Measurements from ENCODE around the gene MOB3B.

MOB3B gene

GRCh38 chr9:27462846-27463245 lies 66.8 kb downstream of the MOB3B start:
- no peak for DNase-seq (ENCODE audit: low read depth, low spot score)
- no peak for TF ChIP-seq CTCF (IDR thresholded peaks at IDR 0.05; ENCODE audit: low read depth, low read length)
- H3K4me3 ChIP-seq (ENCODE audit: low read depth, low read length): no peak overlapping the region
- in situ Hi-C loops (cut with HindIII; ENCODE audit: low sequenced_read_pairs): no loop called here

DNA sequence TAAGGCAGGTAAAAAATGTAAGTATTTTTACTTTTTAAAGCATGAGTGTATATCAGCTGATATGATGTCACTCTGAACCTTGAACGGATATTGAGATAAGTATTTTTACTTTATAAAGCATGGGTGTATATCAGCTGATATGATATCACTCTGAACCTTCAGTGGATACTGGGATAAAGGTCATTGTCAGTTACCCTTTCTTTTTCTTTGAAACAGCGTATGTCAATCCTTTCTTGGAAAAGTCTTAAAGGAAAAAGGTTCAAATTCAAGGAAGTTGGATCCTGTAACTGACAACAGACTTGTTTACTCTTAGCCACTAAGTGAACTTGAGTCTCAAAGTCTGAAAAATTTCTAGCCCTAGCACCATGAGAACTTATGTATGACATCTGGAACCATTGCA lies 67.2 kb downstream of the MOB3B start:
- in situ Hi-C loops (cut with HindIII; ENCODE audit: low sequenced_read_pairs): no loop called here
- H3K4me3 ChIP-seq (ENCODE audit: low read depth, low read length): no peak overlapping the region
- no peak for TF ChIP-seq CTCF (IDR thresholded peaks at IDR 0.05; ENCODE audit: low read depth, low read length)
- no peak for DNase-seq (ENCODE audit: low read depth, low spot score)

- no peak overlapping the region for H3K4me3 ChIP-seq (ENCODE audit: low read depth, low read length)
- in situ Hi-C loops (cut with HindIII; ENCODE audit: low sequenced_read_pairs): no loop called here
- TF ChIP-seq CTCF (IDR thresholded peaks at IDR 0.05; ENCODE audit: low read depth, low read length): no peak
- no peak for DNase-seq (ENCODE audit: low read depth, low spot score)
Measured at GRCh38 chr9:27460226-27461023, 69.2 kb downstream of the MOB3B start.

- no peak for DNase-seq (ENCODE audit: low read depth, low spot score)
- no peak for TF ChIP-seq CTCF (IDR thresholded peaks at IDR 0.05; ENCODE audit: low read depth, low read length)
- in situ Hi-C loops (cut with HindIII; ENCODE audit: low sequenced_read_pairs): no loop called here
- H3K4me3 ChIP-seq (ENCODE audit: low read depth, low read length): no peak overlapping the region
Measured at GRCh38 chr9:27457445-27457844, 72.2 kb downstream of the MOB3B start.

- in situ Hi-C loops (cut with HindIII; ENCODE audit: low sequenced_read_pairs): no loop called here
- TF ChIP-seq CTCF (IDR thresholded peaks at IDR 0.05; ENCODE audit: low read depth, low read length): no peak
- H3K4me3 ChIP-seq (ENCODE audit: low read depth, low read length): no peak overlapping the region
- no peak for DNase-seq (ENCODE audit: low read depth, low spot score)
Measured at GRCh38 chr9:27453860-27454553, 75.6 kb downstream of the MOB3B start.

- no peak for DNase-seq (ENCODE audit: low read depth, low spot score)
- in situ Hi-C loops (cut with HindIII; ENCODE audit: low sequenced_read_pairs): no loop called here
- no peak for TF ChIP-seq CTCF (IDR thresholded peaks at IDR 0.05; ENCODE audit: low read depth, low read length)
- H3K4me3 ChIP-seq (ENCODE audit: low read depth, low read length): no peak overlapping the region
Measured at GRCh38 chr9:27451207-27451797, 78.3 kb downstream of the MOB3B start.
